HCT116 (cell line): Measurements from ENCODE around the gene KCNAB2. TPM values are rescaled to one million over a fixed set of nuclear protein-coding genes. Genes with fewer than 3 reads are reported as not detected.

Source experiments
- ATAC-seq: fragments of 200-7000 bp; cut with Tn5 transposase; 2 replicates; pipeline ENCODE4 v1.9.1; 2020; ENCODE audit warnings: mild to moderate bottlenecking, moderate library complexity
- BruUV-seq: library from RNA; stranded (reverse); fragments of 400-500 nt; replicated peaks from 2 replicates; lab custom pipeline; 2021; lab: Mats Ljungman, UMichigan
- CTCF ChIA-PET: fragments of 300-600 bp; sonication (Branson Sonifier 250); formaldehyde crosslinking; loops from one replicate; lab custom pipeline; 2021; ENCODE audit warnings: antibody characterized with exemption; lab: Charles Lee
- POLR2A ChIA-PET: fragments of 300-600, 350-600 bp; sonication (Branson Sonifier 250); formaldehyde crosslinking; loops from one replicate; lab custom pipeline; 2021; ENCODE audit warnings: antibody characterized with exemption; lab: Charles Lee
- RAD21 ChIA-PET, 2 experiments: fragments of 300-600 bp; sonication (Branson Sonifier 250); formaldehyde crosslinking; loops; one replicate each; lab custom pipeline; 2023; ENCODE audit warnings: low total read pairs in 2 of 2; ENCODE audit not compliant: uncharacterized antibody in 2 of 2, unreplicated experiment in 2 of 2, low non-redundant PET in 1 of 2; lab: Charles Lee
- DNase-seq: peaks from one replicate; pipeline ENCODE4 v3.0.0-alpha.2; 2010; ENCODE audit warnings: low read depth, low spot score
- H2AFZ ChIP-seq: fragments of 200-600 bp; shearing (Covaris generic), sonication (generic); 2 replicates; pipeline ENCODE4 v1.6.1; 2017; ENCODE audit warnings: low read depth, mixed run types, mixed read lengths, antibody characterized with exemption, low read length; ENCODE audit not compliant: poor library complexity, severe bottlenecking
- H3K27ac ChIP-seq: 2 replicates; pipeline ENCODE4 v1.5.1; 2012; ENCODE audit warnings: low read depth, low read length
- H3K27me3 ChIP-seq: fragments of 200-600 bp; sonication (generic); 2 replicates; pipeline ENCODE4 v1.6.1; 2016; ENCODE audit warnings: mixed run types, low read length, mixed read lengths; ENCODE audit not compliant: insufficient read depth
- H3K36me3 ChIP-seq, 2 experiments: fragments of 200-500 bp in 1 of 2; fragments of 200-600 bp in 1 of 2; sonication (Bioruptor generic) in 1 of 2; sonication (generic) in 1 of 2; 2 replicates each; pipeline versions ENCODE4 v1.5.1 to v1.6.1; 2014 to 2016; ENCODE audit warnings: low read length in 2 of 2, inconsistent platforms in 1 of 2, mixed read lengths in 1 of 2, mixed run types in 1 of 2; ENCODE audit not compliant: insufficient read depth in 2 of 2, control insufficient read depth in 1 of 2
- H3K4me1 ChIP-seq, 2 experiments: fragments of 200-600 bp in 1 of 2; sonication (generic) in 1 of 2; 2 replicates each; pipeline versions ENCODE4 v1.5.1 to v1.6.1; 2012 to 2017; ENCODE audit warnings: low read length in 2 of 2, inconsistent platforms in 1 of 2, mild to moderate bottlenecking in 1 of 2, mixed read lengths in 1 of 2, mixed run types in 1 of 2, moderate library complexity in 1 of 2; ENCODE audit not compliant: insufficient read depth in 2 of 2, control insufficient read depth in 1 of 2
- H3K4me2 ChIP-seq: fragments of 200-600 bp; sonication (generic); 2 replicates; pipeline ENCODE4 v1.6.1; 2017; ENCODE audit warnings: mixed run types, low read length, mixed read lengths
- H3K4me3 ChIP-seq, 2 experiments: fragments of 200-600 bp in 1 of 2; sonication (generic) in 1 of 2; replicated peaks in 1 of 2; 2 replicates each; pipeline ENCODE4 v1.5.1; 2011 to 2016; ENCODE audit warnings: low read length in 2 of 2, control low read depth in 1 of 2, low read depth in 1 of 2, mild to moderate bottlenecking in 1 of 2, mixed read lengths in 1 of 2, mixed run types in 1 of 2
- H3K79me2 ChIP-seq: fragments of 200-600 bp; sonication (generic); 2 replicates; pipeline ENCODE4 v1.6.1; 2017; ENCODE audit warnings: mild to moderate bottlenecking, mixed run types, low read length, moderate library complexity, mixed read lengths; ENCODE audit not compliant: insufficient read depth
- H3K9ac ChIP-seq: fragments of 200-600 bp; sonication (generic); 2 replicates; pipeline ENCODE4 v1.6.1; 2016; ENCODE audit warnings: low read length, mixed read lengths
- H3K9me2 ChIP-seq: fragments of 200-600 bp; sonication (generic), shearing (Covaris generic); 2 replicates; pipeline ENCODE4 v1.6.1; 2017; ENCODE audit warnings: mixed run types, mild to moderate bottlenecking, moderate library complexity; ENCODE audit not compliant: insufficient read depth
- H3K9me3 ChIP-seq, 2 experiments: fragments of 200-500 bp in 1 of 2; fragments of 200-600 bp in 1 of 2; sonication (Bioruptor generic) in 1 of 2; sonication (generic) in 1 of 2; 2 replicates each; pipeline ENCODE4 v1.6.1; 2014 to 2017; ENCODE audit warnings: low read length in 2 of 2, mixed read lengths in 2 of 2, inconsistent platforms in 1 of 2, low read depth in 1 of 2, mild to moderate bottlenecking in 1 of 2, mixed run types in 1 of 2, moderate library complexity in 1 of 2; ENCODE audit not compliant: control insufficient read depth in 1 of 2, insufficient read depth in 1 of 2
- H4K20me1 ChIP-seq: fragments of 200-600 bp; sonication (generic), shearing (Covaris generic); 2 replicates; pipeline ENCODE4 v1.6.1; 2017; ENCODE audit warnings: mixed run types, mild to moderate bottlenecking, moderate library complexity; ENCODE audit not compliant: insufficient read depth
- CBX3 ChIP-seq: IDR thresholded peaks from 2 replicates; pipeline ENCODE4 v1.6.1; 2012; ENCODE audit warnings: low read depth
- CEBPB ChIP-seq: IDR thresholded peaks from 2 replicates; pipeline ENCODE4 v1.6.1; 2012; ENCODE audit warnings: low read depth
- CTCF ChIP-seq, 3 experiments: fragments of 200-600 bp in 1 of 3; sonication (generic) in 1 of 3; IDR thresholded peaks in 2 of 3; conservative IDR thresholded peaks in 1 of 3; 2 replicates each; pipeline ENCODE4 v1.5.1; 2012 to 2017; ENCODE audit warnings: low read depth in 2 of 3, low read length in 2 of 3, antibody characterized with exemption in 1 of 3, borderline replicate concordance in 1 of 3, control low read depth in 1 of 3, mild to moderate bottlenecking in 1 of 3, mixed read lengths in 1 of 3, mixed run types in 1 of 3, moderate library complexity in 1 of 3; ENCODE audit not compliant: insufficient read depth in 1 of 3
- EGR1 ChIP-seq: IDR thresholded peaks from 2 replicates; pipeline ENCODE4 v1.6.1; 2012; ENCODE audit warnings: low read depth
- ELF1 ChIP-seq: IDR thresholded peaks from 2 replicates; pipeline ENCODE4 v1.6.1; 2012; ENCODE audit warnings: low read depth, borderline replicate concordance
- EZH2 ChIP-seq: fragments of 200-600 bp; sonication (generic); IDR thresholded peaks from 2 replicates; pipeline ENCODE4 v1.6.1; 2017; ENCODE audit warnings: antibody characterized with exemption, mixed run types
- EZH2phosphoT487 ChIP-seq: fragments of 200-600 bp; IDR thresholded peaks from 2 replicates; pipeline ENCODE4 v1.6.1; 2018; ENCODE audit warnings: antibody characterized with exemption, borderline replicate concordance
- FOSL1 ChIP-seq: IDR thresholded peaks from 2 replicates; pipeline ENCODE4 v1.6.1; 2012; ENCODE audit warnings: low read depth
- JUND ChIP-seq: IDR thresholded peaks from 2 replicates; pipeline ENCODE4 v1.6.1; 2012
- MAX ChIP-seq: IDR thresholded peaks from 2 replicates; pipeline ENCODE4 v1.6.1; 2012
- POLR2A ChIP-seq: IDR thresholded peaks from 2 replicates; pipeline ENCODE4 v1.7.0; 2011; ENCODE audit warnings: borderline replicate concordance; ENCODE audit not compliant: insufficient read depth, insufficient read length; ENCODE audit errors: extremely low read depth
- POLR2AphosphoS5 ChIP-seq: IDR thresholded peaks from 2 replicates; pipeline ENCODE4 v1.6.1; 2011; ENCODE audit warnings: mild to moderate bottlenecking, low read depth, low read length, moderate library complexity
- RAD21 ChIP-seq: IDR thresholded peaks from 2 replicates; pipeline ENCODE4 v1.6.1; 2012; ENCODE audit warnings: low read depth, mild to moderate bottlenecking
- SIN3A ChIP-seq: IDR thresholded peaks from 2 replicates; pipeline ENCODE4 v1.6.1; 2012; ENCODE audit warnings: low read depth
- SP1 ChIP-seq: IDR thresholded peaks from 2 replicates; pipeline ENCODE4 v1.6.1; 2012; ENCODE audit warnings: low read depth
- SRF ChIP-seq: IDR thresholded peaks from 2 replicates; pipeline ENCODE4 v1.6.1; 2012; ENCODE audit warnings: low read depth
- ZFX ChIP-seq: fragments of 450-650 bp; IDR thresholded peaks from 2 replicates; pipeline ENCODE4 v1.6.1; 2017
- ZNF274 ChIP-seq: fragments of 200-500 bp; sonication (Bioruptor generic); IDR thresholded peaks from 2 replicates; pipeline ENCODE4 v1.6.1; 2014; ENCODE audit warnings: mild to moderate bottlenecking, low read depth, low read length, inconsistent platforms
- intact Hi-C: fragments of 100-400 bp; cut with micrococcal nuclease; formaldehyde crosslinking; loops from 2 replicates; pipeline ENCODE4 v1.10.0; 2022
- total RNA-seq: library from RNA; stranded (reverse); gene quantifications from one replicate; pipeline ENCODE4 v1.2.1, GENCODE V29; 2021; ENCODE audit not compliant: unreplicated experiment

KCNAB2 gene
- total RNA-seq, 1 experiment from 2014 or later = 18.1 TPM

DNA sequence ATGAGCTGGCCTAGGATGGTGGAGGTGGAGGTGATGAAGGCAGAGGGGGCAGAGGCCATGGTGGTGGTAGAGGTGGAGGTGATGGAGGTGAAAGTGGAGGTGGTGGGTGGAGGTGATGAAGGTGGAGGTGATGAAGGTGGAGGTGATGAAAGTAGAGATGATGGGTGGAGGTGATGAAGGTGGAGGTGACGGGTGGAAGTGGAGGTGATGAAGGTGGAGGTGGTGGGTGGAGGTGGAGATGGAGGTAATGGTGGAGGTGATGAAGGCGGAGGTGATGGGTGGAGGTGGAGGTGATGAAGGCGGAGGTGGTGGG, 33.8 kb upstream of the KCNAB2 start:
- Histone ChIP-seq H3K79me2 (no peaks in the 10 kb centered on the region), H3K4me2 (no peak overlapping the region), H3K4me1 (peaks cover 0 to 11% of the 10 kb centered on the region in 2 experiments; a peak in 2 of 4 replicates), H4K20me1 (no peaks in the 10 kb centered on the region), H3K9me2 (no peaks in the 10 kb centered on the region), H3K27ac (no peak overlapping the region), H3K9ac (no peak overlapping the region), H3K27me3 (no peaks in the 10 kb centered on the region), H3K4me3 (no peak overlapping the region), H3K36me3 (no peaks in the 10 kb centered on the region), H3K9me3 (no peaks in the 10 kb centered on the region), H2AFZ (no peak overlapping the region)
- TF ChIP-seq SP1 (no peak), FOSL1 (no peak), CBX3 (no peak), RAD21 (no peak), SIN3A (no peak), SRF (no peak), ZFX (no peak), ELF1 (no peak), EZH2 (no peak), EGR1 (no peak), JUND (no peak), POLR2A (no peak), MAX (no peak), POLR2AphosphoS5 (no peak)
- CTCF ChIA-PET = no interaction called here
- intact Hi-C loops = no loop called here
- BruUV-seq = no TSS peak
- POLR2A ChIA-PET = no interaction called here
- RAD21 ChIA-PET = no interaction called here
- ATAC-seq = no peak
- DNase-seq = no peak

- TF ChIP-seq SIN3A (no peak), RAD21 (no peak), POLR2AphosphoS5 (no peak), EZH2 (no peak), POLR2A (no peak), CBX3 (no peak), CEBPB (no peak), EGR1 (no peak), ZNF274 (no peak), EZH2phosphoT487 (no peak), CTCF (IDR thresholded peaks at IDR 0.05 in 2 of 3, conservative IDR thresholded peaks at IDR 0.05 in 1 of 3; ENCODE audit: borderline replicate concordance in 1 of 3, insufficient read depth in 1 of 3, low read depth in 2 of 3, low read length in 2 of 3) (no peak), FOSL1 (no peak)
- no peak overlapping the region for H2AFZ ChIP-seq
- POLR2A ChIA-PET = no interaction called here
- no peak overlapping the region for H3K4me3 ChIP-seq
- CTCF ChIA-PET = no interaction called here
- ATAC-seq (no peak), DNase-seq (no peak)
- no peaks in the 10 kb centered on the region for H3K36me3 ChIP-seq
- no peaks in the 10 kb centered on the region for H3K9me3 ChIP-seq
- intact Hi-C loops = no loop called here
- no peak overlapping the region for H3K27ac ChIP-seq
- H3K27me3 ChIP-seq = no peaks in the 10 kb centered on the region
- H3K79me2 ChIP-seq = no peaks in the 10 kb centered on the region
- H3K4me2 ChIP-seq = no peak overlapping the region
- H3K4me1 ChIP-seq = peaks cover 0 to 11% of the 10 kb centered on the region in 2 experiments; a peak in 2 of 4 replicates
- BruUV-seq = no TSS peak
- H3K9ac ChIP-seq = no peak overlapping the region
- H4K20me1 ChIP-seq = no peaks in the 10 kb centered on the region
- RAD21 ChIA-PET = no interaction called here
- no peaks in the 10 kb centered on the region for H3K9me2 ChIP-seq
Measured at GRCh38 chr1:6012529-6013318, 33.0 kb upstream of the KCNAB2 start.
